HG02798 (cell line): ENCODE data around the gene FAM204A.

Experiments used
- ATAC-seq: cut with Tn5 transposase; IDR thresholded peaks from one replicate; pipeline ENCODE4 v1.9.1; 2021; ENCODE audit warnings: mild to moderate bottlenecking; ENCODE audit not compliant: unreplicated experiment, poor library complexity

The FAM204A gene

GRCh38 chr10:118287076-118287806 lies 54.9 kb downstream of the FAM204A start:
- no peak for ATAC-seq

GRCh38 chr10:118286051-118286838 lies 55.9 kb downstream of the FAM204A start:
- ATAC-seq, result no peak

DNA sequence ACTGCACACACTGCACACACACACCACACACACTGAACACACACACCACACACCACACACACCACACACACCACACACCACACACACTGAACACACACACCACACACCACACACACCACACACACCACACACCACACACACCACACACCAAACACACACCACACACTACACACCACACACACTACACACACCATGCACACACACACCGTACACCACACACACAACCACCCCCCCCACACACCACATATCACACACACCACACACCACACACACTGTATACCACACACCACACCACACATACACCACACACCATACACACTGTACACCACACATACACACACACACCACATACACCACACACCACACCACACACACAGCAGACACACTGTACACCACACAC lies 59.5 kb downstream of the FAM204A start:
- ATAC-seq, result no peak

DNA sequence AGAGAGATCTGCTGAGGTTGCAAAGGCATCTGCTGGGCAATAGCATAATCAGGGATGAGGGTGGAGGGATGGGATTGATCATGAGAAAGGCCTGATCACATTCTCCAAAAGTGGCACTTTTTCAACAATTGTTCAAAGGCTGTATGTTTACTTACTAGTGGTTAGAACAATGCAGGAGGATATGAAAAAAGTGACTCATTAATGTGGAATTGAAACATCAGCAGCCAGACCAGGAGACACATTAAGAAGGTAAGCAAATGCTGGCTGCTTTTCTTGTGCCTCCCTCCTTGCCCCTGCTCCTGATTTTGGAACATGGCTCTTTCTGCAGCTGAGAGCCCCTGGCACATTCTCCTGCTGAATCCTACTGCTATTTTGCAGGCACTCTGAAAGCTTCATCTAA lies 63.5 kb downstream of the FAM204A start:
- no peak for ATAC-seq

DNA sequence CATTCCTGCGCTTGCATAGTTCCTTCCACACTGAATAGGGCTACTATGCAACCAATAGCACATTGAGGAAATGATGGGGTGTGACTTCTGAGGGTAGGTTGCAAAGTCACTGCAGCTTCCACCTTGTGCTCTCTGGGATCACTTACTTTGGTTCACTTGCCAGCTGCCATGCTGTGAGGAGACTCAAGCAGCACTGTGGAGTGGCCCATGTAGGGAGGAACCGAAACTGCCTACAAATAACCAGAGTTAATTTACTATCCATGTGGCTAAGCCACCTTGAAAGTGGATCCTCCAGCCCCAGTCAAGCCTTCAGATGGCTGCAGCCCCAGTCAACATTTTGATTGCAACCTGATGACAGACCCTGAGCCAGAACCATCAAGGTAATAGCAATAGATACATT lies 64.3 kb downstream of the FAM204A start:
- ATAC-seq, result no peak

DNA sequence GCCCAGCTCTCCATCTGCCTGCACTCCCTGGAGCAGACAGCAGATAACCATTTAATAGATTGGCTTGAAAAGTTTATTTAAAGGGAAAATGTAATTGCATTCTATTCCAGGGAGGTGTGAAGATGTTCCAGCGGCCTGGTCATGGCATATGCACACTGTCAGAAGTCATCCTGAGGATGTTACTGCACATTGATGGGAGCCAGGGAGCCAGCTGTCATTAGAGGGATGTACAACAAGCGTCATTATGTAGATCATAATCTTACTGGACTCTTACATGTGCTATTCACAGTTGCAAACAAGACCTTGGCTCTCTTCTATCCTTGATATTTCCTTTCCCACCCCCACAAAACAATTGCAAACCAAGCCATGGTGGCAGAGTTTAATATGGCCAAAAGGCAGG lies 65.4 kb downstream of the FAM204A start:
- no peak for ATAC-seq

- no peak for ATAC-seq
Measured at GRCh38 chr10:118276204-118276603, 65.9 kb downstream of the FAM204A start.

GRCh38 chr10:118273662-118274061 lies 68.5 kb downstream of the FAM204A start:
- ATAC-seq, result no peak

- no peak for ATAC-seq
Measured at GRCh38 chr10:118272767-118273166, 69.4 kb downstream of the FAM204A start.

DNA sequence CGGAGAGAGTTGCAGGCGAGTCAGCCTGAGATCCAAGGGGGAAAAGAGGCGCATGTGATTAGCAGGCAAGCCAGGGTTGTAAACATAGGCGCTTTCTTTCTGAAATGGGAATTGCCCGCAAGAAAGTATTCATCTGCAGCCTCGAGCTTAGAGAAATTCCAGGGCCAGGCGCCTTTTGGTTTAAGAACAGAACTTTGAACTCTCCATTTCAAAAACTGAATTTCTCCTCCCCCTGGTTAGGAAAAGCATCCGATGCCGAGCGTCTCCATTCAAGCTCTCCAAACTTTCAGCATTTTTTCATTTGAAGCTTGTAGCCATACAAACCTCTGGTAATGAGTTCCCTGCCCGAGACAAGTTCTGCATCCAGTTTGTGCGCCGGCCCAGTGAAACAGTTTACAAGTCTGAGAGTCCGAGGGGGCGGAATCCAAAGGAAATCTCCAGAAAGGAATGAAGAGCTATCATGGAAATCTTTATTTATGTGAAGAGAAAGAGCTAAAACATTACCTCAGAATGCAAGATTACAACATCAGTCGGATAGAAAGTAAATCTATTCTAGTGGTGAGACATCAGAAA lies 69.9 kb downstream of the FAM204A start:
- no peak for ATAC-seq

DNA sequence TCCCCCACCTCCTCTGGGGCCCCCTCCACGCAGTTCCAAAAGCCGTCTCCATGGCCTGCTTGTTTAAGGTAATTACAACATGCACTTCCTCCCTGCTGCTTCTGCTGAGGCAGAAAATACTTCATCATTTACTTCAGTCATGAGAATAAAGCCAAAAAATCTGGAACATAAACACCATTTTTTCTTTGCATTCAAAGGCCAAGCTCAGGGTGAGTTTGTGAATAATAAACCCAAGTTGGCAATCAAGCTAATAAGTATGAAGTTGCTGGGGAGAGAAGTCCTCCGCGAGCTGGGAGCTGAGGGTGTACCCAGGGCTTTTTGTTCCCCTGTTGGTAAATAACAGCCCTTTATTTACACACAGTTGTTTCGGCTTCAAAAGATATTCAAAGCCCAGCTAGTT lies 70.5 kb downstream of the FAM204A start:
- no peak for ATAC-seq

DNA sequence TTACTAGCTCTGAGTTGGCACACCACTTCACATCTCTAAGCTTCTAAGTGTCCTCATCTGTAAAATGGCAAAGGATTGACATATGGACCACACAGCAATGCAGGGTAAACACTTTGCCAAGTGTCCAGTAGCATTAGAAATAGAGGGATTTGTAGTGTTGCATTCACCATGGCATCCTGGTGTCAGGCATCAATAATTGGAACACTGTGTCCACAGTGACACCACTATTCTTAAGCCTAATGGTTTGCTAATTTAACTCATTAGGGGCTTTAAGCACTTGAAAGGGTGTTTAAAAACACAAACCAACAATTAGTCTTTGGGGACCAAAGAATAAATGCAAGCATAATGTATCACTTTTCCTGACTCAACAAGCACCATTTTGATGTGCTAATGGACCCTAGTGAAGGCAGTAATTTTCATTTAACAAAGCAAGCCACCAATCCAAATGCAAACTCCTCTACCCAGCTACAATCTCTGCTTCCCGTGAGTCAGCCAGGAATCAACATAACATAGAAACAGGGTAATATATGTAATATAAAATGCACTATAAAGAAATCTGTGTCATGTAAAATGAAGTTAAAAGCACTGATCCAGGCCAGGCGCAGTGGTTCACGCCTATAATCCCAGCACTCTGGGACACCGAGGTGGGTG lies 75.9 kb downstream of the FAM204A start:
- no peak for ATAC-seq

DNA sequence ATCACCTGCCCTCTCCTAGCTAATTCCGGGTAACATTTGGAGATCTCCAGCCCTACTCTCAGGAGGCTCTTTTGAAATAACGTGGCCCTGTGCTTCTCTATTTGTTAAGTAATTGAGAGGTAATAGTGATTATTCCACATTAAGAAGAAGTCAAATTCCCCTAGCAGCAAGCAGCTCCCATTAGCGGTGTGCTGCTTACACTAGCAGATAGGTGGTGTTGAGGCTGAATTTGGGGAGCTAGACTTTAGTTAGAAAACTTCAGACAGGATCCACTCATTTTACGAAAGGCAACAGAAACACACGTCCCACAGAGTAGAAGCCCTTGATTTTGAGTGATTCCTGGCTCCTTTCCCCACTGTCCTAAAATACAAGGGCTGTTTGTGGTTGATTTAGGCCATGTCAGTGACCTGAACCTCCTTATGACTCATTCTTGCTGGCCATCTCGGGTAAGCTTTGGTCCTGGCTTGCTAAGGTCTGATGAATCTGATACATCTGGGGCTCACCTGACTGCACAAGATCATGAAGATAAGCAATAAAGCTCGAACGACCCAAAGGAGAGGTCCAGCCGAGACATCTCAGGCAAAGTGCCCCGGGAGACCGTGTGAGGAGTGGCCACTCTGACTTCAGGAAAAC lies 77.2 kb downstream of the FAM204A start:
- ATAC-seq, result no peak

DNA sequence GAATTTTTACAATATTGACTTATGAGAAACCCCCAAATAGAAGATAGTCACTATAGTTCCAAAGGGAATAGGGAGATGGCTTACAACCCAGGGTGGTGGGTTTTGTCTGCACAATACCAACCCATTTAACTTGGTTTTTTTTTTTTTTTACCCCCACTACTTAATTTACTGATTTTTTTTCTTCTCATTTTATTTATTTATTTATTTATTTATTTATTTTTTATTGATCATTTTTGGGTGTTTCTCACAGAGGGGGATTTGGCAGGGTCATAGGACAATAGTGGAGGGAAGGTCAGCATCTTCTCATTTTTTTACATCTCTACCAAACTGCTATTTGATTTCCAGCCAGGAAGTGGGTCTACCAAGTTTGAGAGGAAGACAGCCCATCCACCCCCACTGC lies 77.9 kb downstream of the FAM204A start:
- ATAC-seq, result no peak

- ATAC-seq, result no peak
Measured at GRCh38 chr10:118262538-118262937, 79.6 kb downstream of the FAM204A start.

- peak; percentile 56 for ATAC-seq
Measured at GRCh38 chr10:118259288-118259906, 82.7 kb downstream of the FAM204A start.

DNA sequence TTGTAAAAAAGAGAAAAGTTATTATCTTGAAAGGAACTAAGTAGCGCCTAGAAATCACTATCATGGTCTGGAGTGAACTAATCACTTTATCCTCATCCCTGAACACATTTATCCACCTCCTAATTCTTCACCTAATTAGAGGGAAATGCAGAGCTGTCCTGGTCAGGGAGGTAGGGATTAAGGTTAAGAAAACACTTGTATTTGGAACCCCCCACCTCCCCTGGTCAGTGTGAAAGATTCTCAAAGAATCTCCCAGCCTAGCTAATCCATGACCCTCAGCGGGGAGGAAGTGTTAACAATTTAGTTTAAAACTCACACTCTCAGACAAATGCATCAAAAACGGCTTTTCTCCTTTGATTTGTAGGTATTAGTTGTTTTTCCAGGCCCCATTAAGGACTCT lies 83.8 kb downstream of the FAM204A start:
- no peak for ATAC-seq

- ATAC-seq, result no peak
Measured at GRCh38 chr10:118256825-118257570, 85.1 kb downstream of the FAM204A start.

GRCh38 chr10:118256209-118256608 lies 85.9 kb downstream of the FAM204A start:
- no peak for ATAC-seq
